ENCODE measurements around the gene ZMYM2. TPM values are rescaled to one million over a fixed set of nuclear protein-coding genes. Genes with fewer than 3 reads are reported as not detected.

ZMYM2 gene
- total and polyA plus RNA-seq, 2 of the 13 experiments (the other 11 are each of a cell fraction or from before 2014, with no cell fraction given) = 22.4 to 40.8 TPM

DNA sequence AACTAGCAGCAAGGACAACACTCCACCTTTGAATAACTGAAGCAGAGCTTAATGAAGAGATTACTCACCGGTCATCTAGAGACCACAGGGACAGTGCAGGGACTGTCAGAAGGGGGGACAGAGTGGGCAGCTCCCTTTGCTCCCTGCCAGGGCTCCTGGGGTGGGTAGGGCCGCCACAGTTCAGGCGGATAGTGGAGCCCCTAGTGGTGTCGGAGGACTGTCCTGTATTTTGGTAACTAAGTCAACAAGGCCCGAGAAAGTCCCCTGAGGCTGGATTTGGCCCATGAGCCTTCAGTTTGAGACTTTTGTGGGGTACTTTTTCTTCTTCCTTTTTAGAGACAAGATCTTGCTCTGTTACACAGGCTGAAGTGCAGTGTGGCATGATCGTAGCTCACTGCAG is 157.7 kb downstream of the ZMYM2 start:
- Histone ChIP-seq H3K36me3 (replicated peaks in 1 of 2; ENCODE audit: control insufficient read depth in 1 of 2, insufficient read depth in 2 of 2, low read length in 2 of 2) (no peaks in the 10 kb centered on the region), H3K9me3 (ENCODE audit: low read length) (no peaks in the 10 kb centered on the region), H3K27me3 (ENCODE audit: control insufficient read depth in 1 of 2, insufficient read depth in 2 of 2, low read length in 2 of 2) (no peaks in the 10 kb centered on the region), H3K79me2 (ENCODE audit: insufficient read depth, low read length) (no peaks in the 10 kb centered on the region), H3K4me3 (replicated peaks in 1 of 3; ENCODE audit: insufficient read depth in 1 of 3, low read depth in 2 of 3, low read length in 3 of 3) (no peak overlapping the region), H4K20me1 (ENCODE audit: insufficient read depth, low read length) (no peaks in the 10 kb centered on the region), H2AFZ (ENCODE audit: low read length) (no peak overlapping the region), H3K4me2 (ENCODE audit: low read depth, low read length) (peak overlapping the region; percentile 46), H3K4me1 (ENCODE audit: insufficient read depth, low read length) (peaks cover 36% of the 10 kb centered on the region), H3K9ac (ENCODE audit: insufficient read depth, low read depth, low read length) (no peak overlapping the region), H3K27ac (ENCODE audit: extremely low read length, insufficient read depth, low read length) (no peak overlapping the region)
- in situ Hi-C loops (cut with HindIII; ENCODE audit: extremely low pct_ligation_motif_present, low pct_unique_long_range_greater_than_20kb) = no loop called here
- intact Hi-C loops (cut with micrococcal nuclease; ENCODE audit: unreplicated experiment) = no loop called here
- DNase-seq (ENCODE audit: low spot score) = no peak
- CTCF ChIA-PET (ENCODE audit: low intra/inter-chr PET ratio, low total read pairs) = no interaction called here
- FAIRE-seq = no peak
- POLR2A ChIA-PET = interaction anchor here (1.9 kb wide), 1 partner anchor 12 kb away, joined by 6 read pairs; no protein-coding TSS in a partner anchor
- WGBS (ENCODE audit: low lambda C conversion rate) = 55% methylated on average over 1 of the region's 6 CpGs
- no TSS peak for BruUV-seq (replicated peaks)
- ATAC-seq = peak; percentile 12; the same call in 2 of the 3 replicates
- TF ChIP-seq CHD2 (IDR thresholded peaks at IDR 0.05; ENCODE audit: low read depth, low read length) (no peak), ZNF615 (CRISPR knock-in tag; IDR thresholded peaks at IDR 0.05; ENCODE audit: borderline replicate concordance) (no peak), ZNF709 (CRISPR knock-in tag; IDR thresholded peaks at IDR 0.05) (no peak), HOXA9 (CRISPR knock-in tag; IDR thresholded peaks at IDR 0.05; ENCODE audit: borderline replicate concordance) (no peak), POGZ (CRISPR knock-in tag; IDR thresholded peaks at IDR 0.05) (peak; percentile 61), SALL1 (CRISPR knock-in tag; IDR thresholded peaks at IDR 0.05) (0 out of 2 replicates have a peak, but pooled peaks have one; percentile 21), ZNF773 (CRISPR knock-in tag; IDR thresholded peaks at IDR 0.05; ENCODE audit: borderline replicate concordance) (no peak), FOXP1 (IDR thresholded peaks at IDR 0.05) (no peak), FOXP1 (CRISPR knock-in tag; IDR thresholded peaks at IDR 0.05) (no peak), MAF1 (CRISPR knock-in tag; IDR thresholded peaks at IDR 0.05; ENCODE audit: borderline replicate concordance) (no peak), ZKSCAN8 (CRISPR knock-in tag; IDR thresholded peaks at IDR 0.05; ENCODE audit: borderline replicate concordance) (no peak), FOXA1 (IDR thresholded peaks at IDR 0.05) (no peak), FOXA1 (CRISPR knock-in tag; IDR thresholded peaks at IDR 0.05) (peak; percentile 73), ZNF12 (CRISPR knock-in tag; IDR thresholded peaks at IDR 0.05) (no peak), ZNF484 (CRISPR knock-in tag; IDR thresholded peaks at IDR 0.05; ENCODE audit: borderline replicate concordance, low read depth) (no peak), ZNF253 (CRISPR knock-in tag; IDR thresholded peaks at IDR 0.05; ENCODE audit: borderline replicate concordance) (no peak), SP140L (CRISPR knock-in tag; IDR thresholded peaks at IDR 0.05; ENCODE audit: borderline replicate concordance) (no peak), ZMYM4 (CRISPR knock-in tag; IDR thresholded peaks at IDR 0.05) (peak; percentile 90)
- TF ChIP-seq, protein P1, sequence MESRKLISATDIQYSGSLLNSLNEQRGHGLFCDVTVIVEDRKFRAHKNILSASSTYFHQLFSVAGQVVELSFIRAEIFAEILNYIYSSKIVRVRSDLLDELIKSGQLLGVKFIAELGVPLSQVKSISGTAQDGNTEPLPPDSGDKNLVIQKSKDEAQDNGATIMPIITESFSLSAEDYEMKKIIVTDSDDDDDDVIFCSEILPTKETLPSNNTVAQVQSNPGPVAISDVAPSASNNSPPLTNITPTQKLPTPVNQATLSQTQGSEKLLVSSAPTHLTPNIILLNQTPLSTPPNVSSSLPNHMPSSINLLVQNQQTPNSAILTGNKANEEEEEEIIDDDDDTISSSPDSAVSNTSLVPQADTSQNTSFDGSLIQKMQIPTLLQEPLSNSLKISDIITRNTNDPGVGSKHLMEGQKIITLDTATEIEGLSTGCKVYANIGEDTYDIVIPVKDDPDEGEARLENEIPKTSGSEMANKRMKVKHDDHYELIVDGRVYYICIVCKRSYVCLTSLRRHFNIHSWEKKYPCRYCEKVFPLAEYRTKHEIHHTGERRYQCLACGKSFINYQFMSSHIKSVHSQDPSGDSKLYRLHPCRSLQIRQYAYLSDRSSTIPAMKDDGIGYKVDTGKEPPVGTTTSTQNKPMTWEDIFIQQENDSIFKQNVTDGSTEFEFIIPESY (CRISPR knock-in tag; IDR thresholded peaks at IDR 0.05) = no peak
- TF ChIP-seq, protein P2, sequence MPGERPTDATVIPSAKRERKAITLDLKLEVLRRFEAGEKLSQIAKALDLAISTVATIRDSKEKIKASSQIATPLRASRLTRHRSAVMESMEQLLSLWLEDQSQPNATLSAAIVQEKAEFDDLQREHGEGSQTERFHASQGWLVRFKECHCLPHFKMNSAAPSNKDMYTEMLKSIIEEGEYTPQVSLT (CRISPR knock-in tag; IDR thresholded peaks at IDR 0.05; ENCODE audit: borderline replicate concordance, low read depth) = no peak
- TF ChIP-seq, protein P3, sequence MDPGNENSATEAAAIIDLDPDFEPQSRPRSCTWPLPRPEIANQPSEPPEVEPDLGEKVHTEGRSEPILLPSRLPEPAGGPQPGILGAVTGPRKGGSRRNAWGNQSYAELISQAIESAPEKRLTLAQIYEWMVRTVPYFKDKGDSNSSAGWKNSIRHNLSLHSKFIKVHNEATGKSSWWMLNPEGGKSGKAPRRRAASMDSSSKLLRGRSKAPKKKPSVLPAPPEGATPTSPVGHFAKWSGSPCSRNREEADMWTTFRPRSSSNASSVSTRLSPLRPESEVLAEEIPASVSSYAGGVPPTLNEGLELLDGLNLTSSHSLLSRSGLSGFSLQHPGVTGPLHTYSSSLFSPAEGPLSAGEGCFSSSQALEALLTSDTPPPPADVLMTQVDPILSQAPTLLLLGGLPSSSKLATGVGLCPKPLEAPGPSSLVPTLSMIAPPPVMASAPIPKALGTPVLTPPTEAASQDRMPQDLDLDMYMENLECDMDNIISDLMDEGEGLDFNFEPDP (CRISPR knock-in tag; conservative IDR thresholded peaks at IDR 0.05) = no peak
- TF ChIP-seq, protein P4, sequence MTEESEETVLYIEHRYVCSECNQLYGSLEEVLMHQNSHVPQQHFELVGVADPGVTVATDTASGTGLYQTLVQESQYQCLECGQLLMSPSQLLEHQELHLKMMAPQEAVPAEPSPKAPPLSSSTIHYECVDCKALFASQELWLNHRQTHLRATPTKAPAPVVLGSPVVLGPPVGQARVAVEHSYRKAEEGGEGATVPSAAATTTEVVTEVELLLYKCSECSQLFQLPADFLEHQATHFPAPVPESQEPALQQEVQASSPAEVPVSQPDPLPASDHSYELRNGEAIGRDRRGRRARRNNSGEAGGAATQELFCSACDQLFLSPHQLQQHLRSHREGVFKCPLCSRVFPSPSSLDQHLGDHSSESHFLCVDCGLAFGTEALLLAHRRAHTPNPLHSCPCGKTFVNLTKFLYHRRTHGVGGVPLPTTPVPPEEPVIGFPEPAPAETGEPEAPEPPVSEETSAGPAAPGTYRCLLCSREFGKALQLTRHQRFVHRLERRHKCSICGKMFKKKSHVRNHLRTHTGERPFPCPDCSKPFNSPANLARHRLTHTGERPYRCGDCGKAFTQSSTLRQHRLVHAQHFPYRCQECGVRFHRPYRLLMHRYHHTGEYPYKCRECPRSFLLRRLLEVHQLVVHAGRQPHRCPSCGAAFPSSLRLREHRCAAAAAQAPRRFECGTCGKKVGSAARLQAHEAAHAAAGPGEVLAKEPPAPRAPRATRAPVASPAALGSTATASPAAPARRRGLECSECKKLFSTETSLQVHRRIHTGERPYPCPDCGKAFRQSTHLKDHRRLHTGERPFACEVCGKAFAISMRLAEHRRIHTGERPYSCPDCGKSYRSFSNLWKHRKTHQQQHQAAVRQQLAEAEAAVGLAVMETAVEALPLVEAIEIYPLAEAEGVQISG (CRISPR knock-in tag; IDR thresholded peaks at IDR 0.05) = peak; percentile 97
